ENCODE measurements around the gene FAM114A2.
"Not testable (repeated sequence)": the region's sequence is repeated elsewhere in the genome, so short reads cannot be mapped to it uniquely, and the experiment has no call there.

Gene FAM114A2

DNA sequence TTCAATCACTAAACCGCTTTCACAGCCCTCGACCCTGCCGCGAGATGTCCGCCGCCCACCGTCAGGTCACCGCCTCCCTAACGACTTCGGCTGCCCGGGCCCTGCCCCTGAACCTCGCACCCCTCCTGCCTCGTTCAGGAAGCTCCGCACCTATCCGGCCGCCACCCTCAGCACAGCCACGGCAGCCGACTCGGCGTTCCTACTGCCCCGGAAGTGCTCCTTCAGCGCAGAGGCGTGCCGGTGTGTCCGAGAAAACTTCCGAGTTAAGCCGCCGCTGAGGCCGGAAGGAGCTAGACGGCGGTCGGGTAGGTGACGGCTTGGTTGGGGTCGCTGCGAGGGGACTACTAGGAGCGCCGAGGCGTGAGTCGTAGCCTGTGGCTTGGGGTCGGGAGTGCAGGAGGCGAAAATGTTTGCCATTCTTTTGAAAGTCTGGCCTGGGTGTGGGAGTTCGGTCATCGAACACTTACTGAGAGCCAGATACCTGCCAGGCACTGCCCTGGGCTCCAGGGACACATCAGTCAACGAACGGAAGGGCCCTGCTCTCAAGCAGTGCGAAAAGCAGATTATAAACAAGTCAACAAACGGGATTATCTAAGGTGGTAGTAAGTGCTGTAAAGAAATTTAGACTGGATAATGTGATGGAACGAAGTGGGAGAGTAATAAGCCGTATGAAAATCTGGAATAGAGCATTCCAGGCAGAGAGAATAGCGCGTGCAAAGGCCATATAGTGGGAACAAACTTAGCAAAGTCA, at the start of gene FAM114A2, which contains the start of gene MFAP3:
Gene FAM114A2, minus strand, starts transcription at position 204 of the 751 bp plus-strand sequence. CDS start 3,957 bp downstream, outside the sequence.
Gene MFAP3, plus strand, starts transcription at position 261 of the 751 bp plus-strand sequence. CDS start 10,756 bp downstream, outside the sequence.
- peak; percentile 71 to 76 for DNase-seq (ENCODE audit: low read depth in 2 of 2)

DNA sequence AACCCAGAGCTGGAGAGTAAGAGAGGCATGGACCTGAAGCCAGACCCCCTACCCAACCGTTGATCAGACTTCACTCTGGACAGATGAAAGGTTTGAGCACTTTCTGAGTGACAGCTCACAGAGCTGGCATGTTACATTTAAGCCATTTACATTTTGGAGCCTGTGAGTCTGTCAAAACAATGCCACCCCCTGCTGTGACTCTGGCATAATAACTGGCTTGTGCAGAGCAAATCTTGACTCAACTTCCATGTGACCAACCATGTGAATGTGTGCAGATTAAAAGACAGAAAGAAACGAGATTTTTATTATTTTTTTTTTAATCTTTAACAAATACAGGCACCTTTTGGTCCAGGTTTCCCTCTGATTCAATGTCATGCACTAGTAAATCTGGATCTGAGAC, 48.5 kb upstream of the FAM114A2 start:
- no peak for DNase-seq (ENCODE audit: low read depth in 2 of 2)

DNA sequence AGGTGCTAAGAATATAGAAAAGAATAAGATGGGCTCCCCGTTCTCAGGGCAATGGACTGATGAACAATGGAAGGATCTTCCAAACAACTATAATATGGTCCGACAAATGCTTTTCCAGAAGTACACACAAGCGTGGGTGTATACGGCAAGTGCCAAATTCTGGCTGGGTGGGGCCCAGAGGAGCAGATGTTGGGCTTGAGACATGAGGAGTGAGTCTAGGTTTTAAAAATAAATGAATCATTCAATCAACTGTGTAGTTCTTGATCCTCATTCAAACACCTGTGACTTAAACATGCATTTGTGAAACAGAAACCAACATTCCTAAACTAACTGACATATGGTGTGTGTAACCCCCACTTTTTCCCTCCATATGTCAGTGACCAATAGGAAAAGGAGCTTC, 47.9 kb upstream of the FAM114A2 start:
- no peak for DNase-seq (ENCODE audit: low read depth in 2 of 2)

DNA sequence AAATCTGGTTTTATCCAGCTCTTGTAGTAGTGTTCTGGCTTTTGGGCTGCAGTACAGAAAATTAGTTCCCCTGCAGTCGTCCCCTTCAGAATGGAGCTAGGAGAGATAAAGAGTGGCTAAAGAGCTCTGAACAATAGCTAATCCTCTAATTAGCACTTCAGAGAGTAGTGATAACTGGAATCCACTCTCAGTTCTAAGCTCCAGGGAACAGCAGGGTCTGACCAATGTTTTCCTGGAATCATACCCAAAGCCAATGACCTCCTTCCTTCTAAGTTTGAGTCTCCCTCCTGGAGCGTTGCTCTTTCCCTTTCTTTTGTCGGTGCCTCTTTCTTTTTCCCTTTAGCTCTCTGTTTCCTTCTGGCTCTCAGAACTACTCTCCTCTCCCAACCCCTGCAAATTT, 47.4 kb upstream of the FAM114A2 start:
- no peak for DNase-seq (ENCODE audit: low read depth in 2 of 2)

DNA sequence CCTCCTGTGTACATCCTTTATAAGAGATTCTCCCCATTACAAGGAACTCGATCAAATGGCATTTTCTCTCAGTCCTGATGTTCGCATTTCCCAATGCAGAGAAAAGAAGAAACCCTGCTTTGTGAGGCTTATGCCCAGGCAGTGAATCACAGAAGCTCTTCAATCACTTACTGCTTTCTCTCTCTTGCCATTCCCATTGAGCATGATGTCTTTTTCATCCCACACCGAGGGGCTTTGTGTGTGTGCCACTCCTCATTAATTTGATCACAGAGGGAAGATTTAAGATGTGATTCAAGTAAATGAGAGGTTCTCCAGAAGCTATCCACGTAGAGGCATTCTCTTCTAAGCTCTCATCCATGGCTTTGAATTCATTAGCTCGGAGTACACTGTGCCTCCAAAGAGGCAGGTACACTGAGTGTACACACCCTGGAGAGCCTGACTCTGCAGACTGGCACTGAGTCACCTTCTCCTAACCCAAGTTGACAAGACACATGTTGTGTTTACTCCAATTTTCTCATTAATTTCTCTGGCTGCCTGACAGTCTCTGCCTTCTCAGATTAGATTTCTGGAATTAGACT, 45.4 kb upstream of the FAM114A2 start:
- DNase-seq (ENCODE audit: low read depth in 2 of 2): no peak

DNA sequence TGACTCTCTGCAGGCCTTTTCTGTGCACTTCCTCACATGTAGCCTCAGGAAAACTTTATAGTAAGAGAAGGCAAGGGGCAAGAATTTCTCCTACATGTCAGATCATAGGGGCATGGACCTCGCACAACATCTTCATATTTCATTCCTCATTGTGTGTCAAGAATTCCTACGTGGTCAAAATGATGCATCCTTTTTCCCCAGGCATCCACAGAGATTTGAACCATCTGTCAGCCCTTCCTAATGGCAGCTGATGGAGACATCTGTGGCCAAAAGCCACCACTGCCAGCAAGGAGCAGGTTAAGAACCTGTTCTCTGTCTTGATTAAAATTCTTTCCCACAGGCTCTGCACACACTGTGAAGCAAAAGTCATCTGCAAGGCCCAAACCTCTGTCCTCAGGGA, 42.5 kb upstream of the FAM114A2 start:
- no peak for DNase-seq (ENCODE audit: low read depth in 2 of 2)

DNA sequence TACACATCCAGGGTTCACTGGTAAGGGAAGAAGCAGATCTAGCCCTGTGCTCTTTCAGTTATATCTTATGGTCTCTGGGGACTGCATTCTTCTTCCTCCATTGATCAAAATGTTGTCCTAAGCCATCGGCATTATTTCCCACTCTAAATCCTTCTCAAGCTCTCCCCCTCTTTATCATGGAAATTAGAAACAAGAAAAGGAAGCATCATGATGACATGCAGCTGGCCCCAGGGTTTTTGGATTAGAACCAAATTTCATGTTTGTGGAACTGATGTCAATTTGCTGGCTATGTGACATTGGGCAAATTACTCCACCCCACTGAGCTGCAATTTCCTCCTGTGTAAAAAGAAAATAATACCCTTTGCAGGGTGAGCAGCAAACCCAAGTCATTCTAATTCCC, 39.6 kb upstream of the FAM114A2 start:
- DNase-seq (ENCODE audit: low read depth in 2 of 2): no peak

DNA sequence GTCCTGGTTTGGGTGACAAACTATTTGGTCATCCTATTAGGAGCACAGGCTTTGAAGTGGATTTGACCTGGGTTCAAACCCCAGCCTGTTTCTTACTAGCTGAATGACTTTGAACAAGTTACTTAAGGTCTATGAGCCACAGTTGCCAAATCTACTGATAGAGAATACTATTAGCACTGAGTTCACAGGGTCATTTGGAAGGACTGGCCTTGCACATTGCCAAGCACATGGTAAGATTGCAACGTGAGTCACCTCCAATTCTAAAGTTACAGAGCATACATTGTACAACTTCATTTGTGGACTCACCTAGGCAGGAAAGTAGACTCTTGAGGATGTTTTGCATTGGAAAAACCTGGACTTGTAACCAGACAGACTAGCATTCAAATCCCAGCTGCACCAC, 39.0 kb upstream of the FAM114A2 start:
- no peak for DNase-seq (ENCODE audit: low read depth in 2 of 2)

DNA sequence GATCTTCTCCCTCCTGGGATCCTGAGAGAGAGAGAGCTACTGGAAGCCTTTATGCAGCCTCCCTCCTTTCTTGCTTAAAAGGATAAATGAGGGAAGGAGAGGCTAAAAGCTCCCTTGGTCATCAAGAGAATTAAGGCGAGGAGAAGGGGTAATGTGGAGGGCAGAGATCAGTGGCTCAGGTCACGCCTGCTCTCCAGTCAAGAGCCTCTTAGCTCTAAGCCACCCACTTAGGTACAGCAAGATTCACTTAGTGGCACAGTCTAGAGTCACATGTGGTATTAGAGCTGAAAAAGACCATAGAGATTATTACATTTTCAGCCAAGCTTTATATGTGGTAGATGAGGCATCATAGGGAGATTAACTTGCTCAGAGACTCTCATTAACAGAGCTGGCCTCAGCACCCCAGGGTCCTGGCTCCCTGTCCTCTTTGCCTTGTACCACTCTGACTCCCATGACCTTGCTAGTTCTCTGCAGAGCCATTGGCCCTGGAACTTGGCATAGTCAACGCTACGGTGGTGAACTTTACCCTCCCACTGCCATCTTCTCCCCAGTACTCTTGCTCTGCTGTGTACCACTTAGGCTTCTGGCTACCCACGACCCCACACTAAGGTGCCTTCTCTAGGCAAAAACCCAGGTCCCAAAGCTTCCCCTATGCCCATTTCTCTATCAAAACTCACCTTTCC, 37.7 kb upstream of the FAM114A2 start:
- DNase-seq (ENCODE audit: low read depth in 2 of 2): no peak

DNA sequence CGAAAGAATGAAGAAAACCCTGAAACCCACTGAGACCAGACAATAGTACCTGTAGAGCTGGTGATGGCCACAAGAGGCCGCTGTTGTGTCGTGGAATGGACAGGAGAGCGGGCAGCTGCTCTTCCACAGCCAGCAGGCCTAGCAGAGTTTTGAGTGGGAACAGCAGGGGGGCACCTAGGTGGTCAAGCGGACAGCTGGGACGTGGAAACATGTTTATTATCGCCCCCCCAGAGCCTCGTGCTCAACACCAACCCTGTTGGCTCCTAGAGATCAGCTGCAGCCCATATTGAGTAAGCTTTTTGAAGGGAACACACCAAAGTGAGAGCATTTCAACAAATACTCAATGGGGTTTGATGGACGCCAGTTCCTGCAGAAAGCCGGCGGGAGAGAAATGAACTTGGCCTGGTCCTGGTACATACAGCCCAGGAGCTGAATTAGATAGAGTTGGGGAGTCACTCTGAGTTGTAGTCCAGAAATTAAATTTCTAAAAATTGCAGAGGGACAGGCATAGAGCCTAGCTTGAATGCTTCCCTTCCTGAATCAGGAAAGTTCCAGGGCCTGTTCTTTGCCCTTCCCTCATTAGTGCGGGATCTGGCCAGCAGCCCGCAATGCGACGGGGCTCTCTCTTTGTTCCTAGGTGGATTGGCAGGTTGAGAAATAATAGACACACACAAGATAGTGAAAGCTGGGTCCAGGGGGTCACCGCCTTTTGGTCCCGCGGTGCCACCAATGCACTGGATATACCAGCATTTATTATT, 33.9 kb upstream of the FAM114A2 start:
- DNase-seq (ENCODE audit: low read depth in 2 of 2): peak; percentile 67

DNA sequence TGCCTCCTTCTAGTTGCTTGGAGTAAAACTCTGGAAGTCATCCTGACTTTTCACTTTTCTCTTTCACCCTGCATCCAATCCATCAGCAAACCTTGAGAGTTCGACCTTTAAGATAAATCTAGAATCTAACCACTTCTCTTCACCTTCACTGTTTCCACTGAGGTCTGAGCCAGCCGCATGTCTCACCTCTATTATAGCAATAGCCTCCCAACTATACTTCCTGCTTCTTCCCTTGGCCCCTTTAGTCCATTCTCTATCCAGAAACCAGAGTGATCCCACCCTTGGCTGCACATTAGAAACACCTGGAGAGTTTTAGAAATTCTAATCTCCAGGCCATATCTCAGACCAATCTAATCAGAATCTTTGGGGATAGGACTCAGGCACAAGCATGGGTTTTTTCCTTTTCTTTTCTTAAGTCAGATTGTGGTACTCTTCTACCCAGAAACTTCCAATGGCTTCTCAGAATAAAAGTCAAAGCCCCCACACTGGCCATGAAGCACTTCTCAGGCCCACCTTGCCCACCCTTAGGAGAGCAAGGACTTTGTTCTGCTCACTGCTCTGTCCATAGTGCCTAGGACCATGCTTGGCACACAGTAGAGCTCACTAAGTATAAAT, 33.2 kb upstream of the FAM114A2 start:
- DNase-seq (ENCODE audit: low read depth in 2 of 2): no peak

DNA sequence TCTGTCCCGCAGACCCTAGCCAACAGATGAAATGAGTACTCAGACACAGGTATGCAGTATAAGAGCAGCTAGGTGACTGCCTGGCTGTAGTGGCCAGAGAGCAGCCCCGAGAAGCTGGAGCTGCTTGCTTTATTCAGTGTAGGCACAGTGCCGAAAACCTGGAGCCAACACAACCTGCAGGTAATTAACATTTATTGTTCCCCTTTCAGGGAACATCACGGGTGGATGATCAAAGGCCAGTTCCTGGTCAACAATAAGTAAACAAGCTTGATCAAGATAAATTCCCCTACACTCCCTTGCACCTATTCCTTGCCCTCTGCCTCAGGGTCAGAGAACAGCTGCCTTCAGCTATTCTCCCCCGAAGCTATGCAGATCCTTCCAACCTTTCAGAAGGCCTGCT, 31.1 kb upstream of the FAM114A2 start:
- DNase-seq (ENCODE audit: low read depth in 2 of 2): not testable (repeated sequence)

DNA sequence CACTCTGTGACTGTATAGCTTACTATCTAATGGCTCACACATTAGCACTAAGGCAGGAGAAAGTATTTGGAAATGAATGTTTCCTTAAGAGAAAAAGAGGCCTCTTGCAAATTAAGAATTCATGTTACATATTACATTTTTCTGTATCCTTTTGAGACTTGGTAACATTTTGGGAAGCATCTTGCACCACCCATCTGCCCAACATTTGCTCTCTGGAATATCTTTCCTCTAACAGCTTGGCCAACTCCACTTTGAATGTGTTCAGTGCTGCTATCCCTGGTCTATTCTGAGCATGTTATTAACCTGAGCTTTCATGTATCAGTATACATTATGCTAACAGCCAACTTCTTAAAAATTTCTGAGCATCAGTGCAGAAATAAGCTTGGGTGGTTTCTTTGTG, 27.3 kb upstream of the FAM114A2 start:
- no peak for DNase-seq (ENCODE audit: low read depth in 2 of 2)

DNA sequence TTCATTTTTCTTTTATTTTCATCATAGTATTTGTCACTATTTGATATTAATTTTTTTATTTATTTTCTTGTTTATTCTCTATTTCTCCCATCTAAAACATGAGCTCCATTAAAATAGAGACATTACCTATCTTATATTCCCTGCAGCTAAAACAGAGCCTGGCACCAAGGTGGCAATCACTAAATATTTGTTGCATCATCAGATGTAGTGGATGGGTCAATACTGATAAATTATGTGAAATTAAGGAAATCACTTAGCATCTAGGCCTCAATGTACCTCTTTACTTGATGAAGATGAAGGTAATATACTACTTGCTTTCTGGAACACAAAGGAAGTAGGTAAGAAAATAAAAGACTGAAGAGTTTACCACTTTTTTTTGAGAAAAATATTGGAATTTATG, 24.7 kb upstream of the FAM114A2 start:
- DNase-seq (ENCODE audit: low read depth in 2 of 2): no peak

DNA sequence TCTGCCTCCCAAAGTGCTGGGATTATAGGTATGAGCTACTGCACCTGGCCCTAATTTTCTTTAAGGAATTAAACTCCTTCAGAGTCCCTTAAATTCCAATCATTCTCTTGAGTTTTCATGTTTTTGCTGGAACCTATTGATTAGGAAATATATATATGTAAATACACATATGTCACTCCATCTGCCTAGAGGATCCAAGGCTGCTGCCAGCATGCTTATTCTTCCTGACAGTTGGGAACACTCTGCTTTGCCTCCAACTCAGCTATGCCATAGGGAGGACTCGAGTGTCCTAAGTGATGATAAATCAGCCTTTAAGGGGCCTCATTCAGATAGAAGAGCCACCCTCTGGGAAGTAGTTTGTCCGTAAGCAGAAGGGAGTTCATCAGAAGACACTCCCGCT, 21.9 kb upstream of the FAM114A2 start:
- DNase-seq (ENCODE audit: low read depth in 2 of 2): no peak

DNA sequence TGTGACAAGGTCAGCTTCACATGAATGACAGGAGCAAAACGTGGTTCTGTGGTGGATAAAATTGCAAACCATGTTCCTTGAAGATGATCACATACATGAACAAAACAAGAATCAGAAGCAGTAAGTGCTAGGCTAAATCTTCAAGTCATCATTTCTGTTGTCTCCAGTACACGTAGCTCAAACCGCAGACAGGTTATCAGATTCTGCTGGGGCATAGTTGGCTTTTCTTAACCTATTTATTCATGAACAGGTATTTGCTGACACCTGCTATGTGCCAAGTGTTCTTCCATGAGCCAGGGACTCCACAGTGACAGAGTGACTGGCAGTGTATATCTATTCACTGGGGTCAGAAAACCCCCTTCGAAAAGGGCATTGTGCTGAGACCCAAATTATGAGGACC, 20.9 kb upstream of the FAM114A2 start:
- no peak for DNase-seq (ENCODE audit: low read depth in 2 of 2)

DNA sequence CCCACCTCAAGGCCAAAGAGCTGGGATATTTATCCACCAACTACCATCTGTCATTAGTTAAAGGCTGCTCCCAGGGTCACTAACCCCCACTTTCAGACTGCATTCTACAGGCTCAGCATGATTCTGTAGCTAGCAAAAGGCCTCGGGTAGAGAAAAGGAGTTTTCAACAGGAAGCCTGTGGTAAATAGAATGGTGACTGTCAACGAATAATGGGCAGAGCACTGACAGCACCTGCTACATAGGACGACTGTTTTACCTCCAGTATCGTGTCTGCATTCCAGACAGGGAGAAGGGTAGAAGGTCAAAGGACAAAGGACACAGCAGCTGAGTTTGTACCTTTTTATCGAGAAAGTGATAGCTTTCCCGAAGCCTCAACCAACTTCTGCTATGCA, 20.3 kb upstream of the FAM114A2 start:
- DNase-seq (ENCODE audit: low read depth in 2 of 2): no peak

DNA sequence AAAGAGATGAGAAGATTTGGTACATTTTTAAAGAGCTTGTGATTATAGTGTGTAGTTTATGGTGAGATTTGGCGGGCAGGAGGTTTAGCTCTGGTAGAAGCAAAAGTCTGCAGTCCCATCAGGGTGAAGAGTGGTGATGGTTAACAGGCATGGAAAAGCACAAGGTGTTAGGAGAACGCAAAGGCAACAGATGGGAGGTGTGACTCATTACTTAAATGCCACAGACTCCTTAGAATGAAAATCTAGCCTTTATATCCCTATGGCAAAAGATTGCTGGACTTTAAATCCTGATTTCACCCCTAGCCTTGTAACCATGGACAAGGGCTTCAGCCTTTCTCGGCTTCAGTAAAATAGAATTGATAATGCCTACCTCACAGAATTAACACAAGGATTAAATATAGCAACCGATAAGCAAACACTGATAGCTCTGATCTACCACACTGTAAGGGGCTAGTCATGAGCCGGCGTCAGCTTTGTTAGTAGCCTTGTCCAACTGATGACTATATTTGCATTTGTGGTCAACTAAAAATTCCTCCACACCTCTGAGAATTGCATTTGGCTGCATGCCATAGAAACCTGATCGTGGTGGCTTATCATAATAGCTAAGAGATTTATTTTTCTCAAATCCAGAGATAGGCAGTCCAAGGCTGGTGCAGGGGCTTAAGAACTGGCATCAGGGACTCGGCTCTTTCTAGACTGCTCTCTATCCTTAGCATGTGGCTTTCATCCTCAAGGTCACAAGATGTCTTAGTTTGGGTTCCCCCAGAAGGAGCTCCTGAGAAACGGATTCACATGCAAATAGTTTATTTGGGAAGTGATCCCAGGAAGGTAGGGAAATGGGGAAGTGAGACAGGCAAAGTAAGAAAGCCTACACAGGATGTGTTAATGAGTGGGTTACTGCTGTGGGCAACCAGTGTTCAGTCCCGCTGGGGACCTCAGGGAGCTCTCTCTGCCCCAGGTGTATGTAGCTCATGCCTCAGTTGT, 19.6 kb upstream of the FAM114A2 start:
- DNase-seq (ENCODE audit: low read depth in 2 of 2): no peak

DNA sequence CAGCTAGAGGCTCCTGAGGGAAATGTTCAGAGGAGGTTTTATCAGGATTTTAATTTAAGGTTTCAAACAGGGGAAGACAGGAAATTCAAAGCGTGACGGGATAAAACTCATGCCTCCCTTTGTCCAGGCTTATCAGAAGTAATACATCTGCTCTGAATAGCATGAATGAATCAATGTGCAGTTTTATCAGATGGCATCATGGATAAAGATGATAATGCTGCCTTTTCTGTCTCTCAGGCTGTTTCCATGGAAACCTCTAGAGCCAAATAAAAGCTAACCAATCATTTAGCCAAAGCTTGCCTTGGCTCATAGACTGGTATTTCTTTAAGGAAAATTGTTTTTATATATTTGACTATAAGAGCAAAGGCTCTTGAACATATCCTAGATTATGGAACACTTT, 16.5 kb upstream of the FAM114A2 start:
- no peak for DNase-seq (ENCODE audit: low read depth in 2 of 2)

DNA sequence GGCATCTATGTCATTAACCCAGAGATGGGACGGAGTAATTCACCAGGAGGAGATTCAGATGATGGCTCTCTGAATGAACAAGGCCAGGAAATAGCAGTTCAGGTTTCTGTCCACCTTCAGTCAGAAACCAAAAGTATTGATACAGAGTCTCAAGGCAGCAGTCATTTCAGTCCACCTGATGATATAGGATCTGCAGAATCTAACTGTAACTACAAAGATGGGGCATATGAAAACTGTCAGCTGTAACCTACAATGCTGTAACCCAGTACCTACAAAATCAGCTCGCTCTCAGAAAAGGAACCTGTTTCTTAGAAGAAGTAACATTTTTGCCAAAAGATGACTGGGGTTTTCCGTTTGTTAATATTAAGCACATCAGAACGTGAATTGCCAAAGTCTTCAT, 14.8 kb upstream of the FAM114A2 start:
- no peak for DNase-seq (ENCODE audit: low read depth in 2 of 2)

DNA sequence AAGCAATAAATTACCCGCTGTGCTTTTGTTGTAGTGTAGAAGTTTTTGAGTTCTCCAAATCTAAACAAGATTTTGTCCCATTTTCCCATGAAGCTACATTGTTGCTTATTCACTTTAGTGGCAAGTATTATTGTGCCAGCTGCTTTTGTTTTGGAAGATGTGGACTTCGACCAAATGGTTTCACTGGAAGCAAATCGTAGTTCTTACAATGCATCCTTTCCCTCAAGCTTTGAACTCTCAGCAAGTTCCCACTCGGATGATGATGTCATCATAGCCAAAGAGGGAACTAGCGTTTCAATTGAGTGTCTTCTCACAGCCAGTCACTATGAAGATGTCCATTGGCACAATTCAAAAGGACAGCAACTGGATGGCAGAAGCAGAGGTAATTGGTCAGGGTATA, 10.9 kb upstream of the FAM114A2 start:
- no peak for DNase-seq (ENCODE audit: low read depth in 2 of 2)

Measured in stimulated activated CD8-positive, alpha-beta memory T cell treated with anti-CD3 and anti-CD28 coated beads, Interleukin-2, amount 100 ng/mL, for 1 hour (primary cell).